ENCODE results near the gene CA10.

Gene CA10

GRCh38 chr17:51668155-51668962 lies 490.2 kb downstream of the CA10 start:
- no peak for DNase-seq

GRCh38 chr17:51667706-51668083 lies 490.8 kb downstream of the CA10 start:
- DNase-seq: no peak

- DNase-seq: no peak
Observed at GRCh38 chr17:51666971-51667705, 491.4 kb downstream of the CA10 start.

GRCh38 chr17:51662204-51663056 lies 496.1 kb downstream of the CA10 start:
- no peak for DNase-seq

- no peak for DNase-seq
Observed at GRCh38 chr17:51661403-51661802, 497.1 kb downstream of the CA10 start.

GRCh38 chr17:51660266-51660665 lies 498.2 kb downstream of the CA10 start:
- no peak for DNase-seq

GRCh38 chr17:51657224-51657623 lies 501.3 kb downstream of the CA10 start:
- DNase-seq: no peak

- no peak for DNase-seq
Observed at GRCh38 chr17:51653878-51654277, 504.6 kb downstream of the CA10 start.

GRCh38 chr17:51652529-51652928 lies 506.0 kb downstream of the CA10 start:
- no peak for DNase-seq

GRCh38 chr17:51651513-51652298 lies 506.8 kb downstream of the CA10 start:
- DNase-seq: no peak

GRCh38 chr17:51650772-51651171 lies 507.7 kb downstream of the CA10 start:
- no peak for DNase-seq

- DNase-seq: no peak
Observed at GRCh38 chr17:51650202-51650601, 508.3 kb downstream of the CA10 start.

GRCh38 chr17:51647826-51648225 lies 510.7 kb downstream of the CA10 start:
- DNase-seq: no peak

GRCh38 chr17:51647067-51647466 lies 511.4 kb downstream of the CA10 start:
- no peak for DNase-seq

GRCh38 chr17:51646539-51646938 lies 512.0 kb downstream of the CA10 start:
- no peak for DNase-seq

- no peak for DNase-seq
Observed at GRCh38 chr17:51645056-51645455, 513.5 kb downstream of the CA10 start.

- no peak for DNase-seq
Observed at GRCh38 chr17:51643702-51644490, 514.6 kb downstream of the CA10 start.

GRCh38 chr17:51642029-51642428 lies 516.5 kb downstream of the CA10 start:
- DNase-seq: no peak

GRCh38 chr17:51640108-51640622 lies 518.3 kb downstream of the CA10 start:
- DNase-seq: no peak

- no peak for DNase-seq
Observed at GRCh38 chr17:51638971-51639370, 519.5 kb downstream of the CA10 start.

- DNase-seq: no peak
Observed at GRCh38 chr17:51636291-51636690, 522.2 kb downstream of the CA10 start.
